ENCODE data around the gene USP53.
"Not testable (repeated sequence)": the region's sequence is repeated elsewhere in the genome, so short reads cannot be mapped to it uniquely, and the experiment has no call there.

Gene USP53

DNA sequence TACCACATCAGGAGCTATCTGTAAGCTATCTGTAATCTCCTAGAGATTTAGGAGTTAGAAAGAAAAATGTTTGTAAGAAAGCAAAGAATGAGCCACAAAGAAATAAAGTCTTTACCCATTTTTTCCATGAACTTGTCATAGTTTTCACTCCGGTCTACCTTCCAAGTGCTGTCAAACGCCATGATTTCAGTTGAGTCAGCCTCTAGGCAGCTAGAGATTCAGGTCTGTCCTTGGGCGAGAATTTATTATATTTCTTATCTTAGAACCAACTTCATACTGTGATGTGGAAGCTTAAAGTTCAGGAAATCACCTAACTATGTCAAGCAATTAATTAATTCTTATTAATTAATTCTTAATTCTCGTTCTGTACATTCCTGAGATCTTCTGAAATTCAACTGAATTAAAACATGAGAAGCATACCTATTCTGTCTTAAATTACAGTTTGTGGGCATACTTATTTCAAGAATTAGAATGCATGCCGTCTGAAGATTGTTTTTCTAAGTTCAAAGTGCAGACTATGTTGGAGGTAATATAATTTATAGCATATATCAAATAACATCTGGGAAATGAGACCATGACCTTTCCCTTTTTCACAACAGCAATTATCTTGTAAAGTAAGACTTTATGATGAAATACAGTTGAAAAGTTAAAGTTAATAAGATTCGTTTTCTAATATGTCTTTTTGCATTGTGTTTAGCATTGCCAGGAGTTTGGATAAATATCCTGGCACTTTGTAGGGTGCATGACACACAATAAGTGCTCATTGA lies 109.6 kb downstream of the USP53 start, which contains the start of gene FABP2:
Gene FABP2, minus strand, starts transcription at position 218 of the 767 bp plus-strand sequence. Its CDS starts 36 bp downstream, at position 182.
- no peak for DNase-seq (ENCODE audit: low read depth)

DNA sequence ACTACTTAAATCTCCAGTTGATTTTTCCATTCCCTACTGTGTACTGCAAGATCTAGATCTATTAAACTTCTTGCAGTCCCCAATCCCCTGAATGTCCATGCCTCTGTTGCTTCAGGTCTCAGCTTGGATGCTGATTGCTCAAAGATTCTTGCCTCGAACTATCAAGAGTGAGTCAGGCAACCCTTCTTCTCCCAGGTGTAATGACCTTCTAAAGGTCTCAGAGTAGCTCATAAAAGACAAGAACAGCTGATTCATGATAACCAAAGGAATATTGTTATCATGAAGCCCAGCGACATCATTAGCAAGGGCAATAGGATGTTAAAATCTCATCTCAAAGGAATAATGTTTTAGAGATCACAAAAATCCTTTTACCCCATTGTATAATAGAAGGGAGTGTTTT lies 116.2 kb downstream of the USP53 start:
- DNase-seq (ENCODE audit: low read depth): no peak

DNA sequence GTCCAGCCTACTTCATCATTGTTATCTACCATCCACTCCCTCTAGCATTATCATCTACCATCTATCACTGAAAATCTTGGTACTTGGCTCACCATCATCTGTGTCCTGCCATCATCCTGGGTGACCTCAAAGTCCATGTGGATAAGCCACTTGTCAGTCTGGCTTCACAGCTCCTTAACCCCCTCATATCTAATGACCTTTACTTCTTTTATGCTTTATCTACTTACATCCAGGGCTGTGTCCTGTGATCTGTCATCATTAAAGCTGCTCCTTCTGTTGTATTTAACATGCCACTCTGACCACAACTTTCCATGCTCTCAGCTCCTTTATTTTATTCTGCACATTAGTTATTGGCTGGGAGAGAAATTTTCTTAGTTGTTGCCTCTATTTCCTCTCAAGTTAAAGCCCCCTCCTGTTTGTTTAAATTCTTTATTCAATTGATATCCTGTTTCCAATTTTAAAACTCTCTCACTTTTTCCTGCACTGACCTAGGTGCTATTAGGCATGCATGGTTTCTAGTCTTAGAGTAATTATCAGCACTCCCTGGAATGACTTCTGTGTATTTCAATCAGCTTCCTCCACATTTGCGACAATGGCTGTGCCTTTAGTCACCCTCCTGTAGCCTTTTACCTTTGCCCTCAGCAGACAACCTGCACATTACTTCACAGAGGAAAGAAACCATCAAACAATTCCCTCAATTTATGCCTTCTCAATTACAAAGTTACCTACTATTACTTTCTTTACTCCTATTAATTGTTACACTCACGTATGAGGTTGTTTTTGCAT lies 117.5 kb downstream of the USP53 start:
- DNase-seq (ENCODE audit: low read depth): no peak

DNA sequence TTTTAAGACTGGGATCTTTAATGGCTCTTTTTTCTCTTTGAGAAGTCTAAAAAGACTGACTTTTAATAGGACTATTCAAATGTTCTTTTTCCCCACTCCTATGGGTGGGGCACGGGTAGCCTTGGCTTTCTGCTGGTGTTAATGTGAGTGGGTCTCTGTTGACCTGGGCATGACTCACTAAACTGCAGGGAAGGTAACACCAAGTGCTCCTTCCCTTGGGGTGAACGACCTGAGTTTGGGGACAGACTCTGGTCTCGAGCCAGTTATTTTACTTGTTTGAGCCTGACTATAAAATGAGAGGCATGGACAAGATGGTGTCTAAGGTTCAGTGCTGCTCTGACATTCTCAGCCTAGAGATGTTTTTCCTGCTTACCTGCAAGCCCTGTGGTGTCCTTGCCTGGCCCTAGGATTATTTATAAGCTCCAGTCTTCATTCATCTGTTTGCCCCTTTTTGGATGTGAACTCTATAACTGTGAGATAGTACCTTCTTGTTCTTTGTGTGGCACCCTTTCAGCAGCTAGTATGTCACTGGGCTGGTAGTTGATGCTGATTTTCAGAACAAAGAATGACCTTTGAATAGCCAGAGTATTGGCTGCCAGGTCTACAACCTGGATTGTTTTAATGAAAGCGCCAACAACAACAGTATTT lies 123.9 kb downstream of the USP53 start:
- not testable (repeated sequence) for DNase-seq (ENCODE audit: low read depth)

DNA sequence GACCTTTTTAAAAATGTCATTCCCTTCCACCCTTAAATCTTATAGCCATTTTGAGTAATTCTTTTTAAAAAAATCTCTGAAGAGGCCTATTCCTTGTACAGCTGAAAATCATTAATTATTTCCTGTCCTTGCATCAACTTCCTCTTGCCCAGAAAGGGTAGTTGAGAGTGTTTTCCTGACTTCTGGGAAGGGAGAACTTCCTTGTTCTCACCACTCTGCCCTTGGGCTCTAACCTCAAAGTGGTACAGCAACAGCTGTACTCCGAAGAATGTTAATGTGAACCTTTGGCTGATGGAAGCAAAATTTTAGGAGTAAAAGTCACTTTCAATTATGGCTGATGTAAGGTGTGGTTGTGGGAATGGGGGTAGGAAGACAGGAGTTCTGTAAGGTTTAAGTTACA lies 124.5 kb downstream of the USP53 start:
- DNase-seq (ENCODE audit: low read depth): no peak

DNA sequence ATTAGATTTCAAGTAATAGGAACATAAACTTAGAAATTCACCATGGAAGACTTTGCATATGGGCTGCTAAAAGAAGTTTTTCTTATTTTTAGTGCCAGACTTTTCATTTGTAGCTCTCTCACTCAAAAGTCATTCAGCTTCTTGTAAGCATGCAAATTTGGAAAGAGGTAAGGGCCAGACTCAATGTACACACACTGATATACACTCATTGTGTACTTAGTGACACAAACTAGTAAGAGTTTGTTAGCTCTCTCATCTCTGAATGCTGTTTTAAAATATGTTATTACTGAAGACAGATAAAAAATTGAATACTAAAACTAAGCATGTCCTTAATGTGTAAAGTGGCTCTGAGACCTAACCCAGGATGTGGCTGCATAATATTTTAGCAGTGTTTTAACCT lies 127.4 kb downstream of the USP53 start:
- DNase-seq (ENCODE audit: low read depth): not testable (repeated sequence)

DNA sequence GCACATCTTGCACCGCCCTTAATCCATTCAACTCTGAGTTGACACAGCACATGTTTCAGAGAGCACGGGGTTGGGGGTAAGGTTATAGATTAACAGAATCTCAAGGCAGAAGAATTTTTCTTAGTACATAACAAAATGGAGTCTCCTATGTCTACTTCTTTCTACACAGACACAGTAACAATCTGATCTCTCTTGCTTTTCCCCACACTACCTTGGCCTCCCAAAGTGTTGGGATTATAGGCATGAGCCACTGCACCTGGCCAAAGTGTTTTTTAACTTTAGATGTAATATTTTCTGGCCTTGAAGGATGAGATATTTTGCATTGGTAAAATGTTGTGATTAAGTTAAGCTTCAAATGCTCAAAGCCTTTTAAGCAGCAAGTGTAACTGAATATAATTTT lies 130.8 kb downstream of the USP53 start:
- DNase-seq (ENCODE audit: low read depth): not testable (repeated sequence)
